HepG2 (cell line): Measurements from ENCODE around the gene SDC3. TPM values are rescaled to one million over a fixed set of nuclear protein-coding genes. Genes with fewer than 3 reads are reported as not detected.

ENCODE experiments used
- ATAC-seq: fragments of 200-7000 bp; cut with Tn5 transposase; 3 replicates; pipeline ENCODE4 v1.9.1; 2020; ENCODE audit warnings: mild to moderate bottlenecking, moderate library complexity
- BruUV-seq: library from RNA; stranded (reverse); fragments of 400-500 nt; replicated peaks from 2 replicates; lab custom pipeline; 2021; lab: Mats Ljungman, UMichigan
- CTCF ChIA-PET: fragments of 300-600 bp; formaldehyde crosslinking; extraction: SDS; loops from one replicate; lab custom pipeline; 2021; ENCODE audit warnings: low total read pairs, inconsistent platforms, low intra/inter-chr PET ratio; lab: Yijun Ruan, JAX
- POLR2A ChIA-PET: fragments of 350-600 bp; sonication (Branson Sonifier 250); formaldehyde crosslinking; loops from one replicate; lab custom pipeline; 2020; ENCODE audit warnings: antibody characterized with exemption, inconsistent platforms; lab: Yijun Ruan, JAX
- DNase-seq: peaks from one replicate; pipeline ENCODE4 v3.0.0-alpha.2; 2015; ENCODE audit warnings: low spot score
- FAIRE-seq: peaks from 3 replicates; lab custom pipeline; 2011; peaks lifted over from hg19 to GRCh38; lab: Jason Lieb, UNC
- H2AFZ ChIP-seq: one replicate; pipeline ENCODE4 v1.6.1; 2011; ENCODE audit warnings: low read length, inconsistent platforms
- H3K27ac ChIP-seq: fragments of 300-600 bp; 3 replicates; pipeline ENCODE4 v1.8.0; 2011; ENCODE audit warnings: mixed run types, mild to moderate bottlenecking, mixed read lengths, low read length, inconsistent platforms; ENCODE audit not compliant: insufficient read depth; ENCODE audit errors: extremely low read length
- H3K27me3 ChIP-seq, 2 experiments: fragments of 200-600 bp in 1 of 2; 2 replicates in 1 of 2; 3 replicates in 1 of 2; pipeline versions ENCODE4 v1.6.0 to v1.8.0; 2011; ENCODE audit warnings: low read length in 2 of 2, mild to moderate bottlenecking in 2 of 2, moderate library complexity in 2 of 2, inconsistent platforms in 1 of 2; ENCODE audit not compliant: insufficient read depth in 2 of 2, control insufficient read depth in 1 of 2
- H3K36me3 ChIP-seq, 2 experiments: fragments of 200-600 bp in 1 of 2; replicated peaks in 1 of 2; 2 replicates in 1 of 2; 3 replicates in 1 of 2; pipeline versions ENCODE4 v1.5.1 to v1.8.0; 2011; ENCODE audit warnings: low read length in 2 of 2, inconsistent platforms in 1 of 2; ENCODE audit not compliant: insufficient read depth in 2 of 2, control insufficient read depth in 1 of 2
- H3K4me1 ChIP-seq: 2 replicates; pipeline ENCODE4 v1.5.1; 2012; ENCODE audit warnings: low read length, inconsistent platforms; ENCODE audit not compliant: insufficient read depth
- H3K4me2 ChIP-seq: 2 replicates; pipeline ENCODE4 v1.6.0; 2011; ENCODE audit warnings: low read depth, low read length, inconsistent platforms
- H3K4me3 ChIP-seq, 3 experiments: fragments of 200-600 bp in 1 of 3; sonication (generic), shearing (Covaris generic) in 1 of 3; replicated peaks in 1 of 3; 2 replicates each; pipeline ENCODE4 v1.5.1; 2011 to 2016; ENCODE audit warnings: low read length in 3 of 3, inconsistent platforms in 2 of 3, low read depth in 2 of 3, mild to moderate bottlenecking in 2 of 3, control low read depth in 1 of 3, mixed read lengths in 1 of 3; ENCODE audit not compliant: insufficient read depth in 1 of 3
- H3K79me2 ChIP-seq: one replicate; pipeline ENCODE4 v1.6.1; 2011; ENCODE audit warnings: low read length, inconsistent platforms; ENCODE audit not compliant: insufficient read depth
- H3K9ac ChIP-seq: 2 replicates; pipeline ENCODE4 v1.6.0; 2011; ENCODE audit warnings: mild to moderate bottlenecking, low read depth, low read length, inconsistent platforms; ENCODE audit not compliant: insufficient read depth
- H3K9me3 ChIP-seq: 2 replicates; pipeline ENCODE4 v1.5.1; 2012; ENCODE audit warnings: mild to moderate bottlenecking, low read length
- H4K20me1 ChIP-seq: 2 replicates; pipeline ENCODE4 v1.6.0; 2011; ENCODE audit warnings: inconsistent platforms, mild to moderate bottlenecking, low read length, moderate library complexity; ENCODE audit not compliant: insufficient read depth
- CC2D1A ChIP-seq: sonication (generic); formaldehyde crosslinking; IDR thresholded peaks from 2 replicates; pipeline ENCODE4 v1.8.1; 2023; ENCODE audit warnings: mild to moderate bottlenecking, missing genetic modification reagents
- FOXK1 ChIP-seq: sonication (generic); formaldehyde crosslinking; IDR thresholded peaks from 2 replicates; pipeline ENCODE4 v1.4.0; 2020; ENCODE audit warnings: low read depth, missing genetic modification reagents, borderline replicate concordance
- GATAD2A ChIP-seq: IDR thresholded peaks from 2 replicates; pipeline ENCODE4 v1.6.1; 2016
- IRF2 ChIP-seq: IDR thresholded peaks from 2 replicates; pipeline ENCODE4 v1.6.1; 2018; ENCODE audit warnings: missing genetic modification reagents, missing compliant biosample characterization
- KMT2B ChIP-seq: IDR thresholded peaks from 2 replicates; pipeline ENCODE4 v1.6.1; 2016; ENCODE audit warnings: missing genetic modification reagents, missing compliant biosample characterization
- PHF8 ChIP-seq: sonication (generic); formaldehyde crosslinking; IDR thresholded peaks from 2 replicates; pipeline ENCODE4 v1.5.0; 2020; ENCODE audit warnings: missing genetic modification reagents
- RORA ChIP-seq: sonication (generic); formaldehyde crosslinking; IDR thresholded peaks from 2 replicates; pipeline ENCODE4 v1.5.0; 2020; ENCODE audit warnings: mild to moderate bottlenecking, missing genetic modification reagents, moderate library complexity
- TBP ChIP-seq: sonication (generic); formaldehyde crosslinking; IDR thresholded peaks from 2 replicates; pipeline ENCODE4 v1.5.0; 2020; ENCODE audit warnings: missing genetic modification reagents
- TBX2 ChIP-seq: sonication (generic); formaldehyde crosslinking; IDR thresholded peaks from 2 replicates; pipeline ENCODE4 v1.5.0; 2020; ENCODE audit warnings: missing genetic modification reagents, mild to moderate bottlenecking, borderline replicate concordance
- ZBTB4 ChIP-seq: sonication (generic); formaldehyde crosslinking; IDR thresholded peaks from 2 replicates; pipeline ENCODE4 v1.4.0; 2020; ENCODE audit warnings: missing genetic modification reagents, mild to moderate bottlenecking, borderline replicate concordance
- ZFP36L1 ChIP-seq: sonication (generic); formaldehyde crosslinking; IDR thresholded peaks from 2 replicates; pipeline ENCODE4 v1.8.0; 2022; ENCODE audit warnings: mild to moderate bottlenecking, missing genetic modification reagents, moderate library complexity
- ZFY ChIP-seq: sonication (generic); formaldehyde crosslinking; IDR thresholded peaks from 2 replicates; pipeline ENCODE4 v1.4.0; 2020; ENCODE audit warnings: missing genetic modification reagents
- ZNF646 ChIP-seq: sonication (generic); formaldehyde crosslinking; IDR thresholded peaks from 2 replicates; pipeline ENCODE4 v1.9.0; 2021; ENCODE audit warnings: mild to moderate bottlenecking, missing genetic modification reagents
- WGBS: methylation state at CpG from one replicate; pipeline ENCODE4 v1.1.6; 2017; ENCODE audit warnings: low lambda C conversion rate; 5-methylcytosine and 5-hydroxymethylcytosine counted together
- in situ Hi-C: cut with HindIII; loops from 2 replicates; pipeline ENCODE4 v1.10.0; 2017; ENCODE audit warnings: low pct_unique_long_range_greater_than_20kb; ENCODE audit not compliant: extremely low pct_ligation_motif_present
- intact Hi-C: fragments of 100-400 bp; cut with micrococcal nuclease; formaldehyde crosslinking; loops from one replicate; pipeline ENCODE4 v1.10.0; 2022; ENCODE audit not compliant: unreplicated experiment
- polyA plus RNA-seq, 8 experiments: library from polyadenylated mRNA; depleted of rRNA in 3 of 8; stranded (reverse) in 7 of 8; unstranded in 1 of 8; fragments of >200 nt; fragmentation: Illumina TruSeq in 4 of 8; extraction: Trizol in 4 of 8; gene quantifications; 2 replicates each; pipeline versions ENCODE4 v1.2.1 to v1.2.3, GENCODE V29; 2011 to 2016; ENCODE audit warnings: low read depth in 4 of 8, missing spikeins in 1 of 8, mixed read lengths in 1 of 8; ENCODE audit not compliant: insufficient read depth in 1 of 8
- total RNA-seq, 5 experiments: library from RNA; depleted of rRNA; stranded (reverse); fragments of >200 nt; fragmentation: Illumina TruSeq; extraction: Trizol; gene quantifications; 2 replicates each; pipeline ENCODE4 v1.2.3, GENCODE V29; 2016; ENCODE audit warnings: low read depth in 1 of 5

Gene SDC3
- total and polyA plus RNA-seq, 2 of the 13 experiments (the other 11 are each of a cell fraction or from before 2014, with no cell fraction given) = 0.49 to 0.84 TPM

GRCh38 chr1:30907481-30908315 is 860 bp downstream of the SDC3 start:
- H3K9me3 ChIP-seq = no peaks in the 10 kb centered on the region
- no peak overlapping the region for H2AFZ ChIP-seq
- ChIA-PET POLR2A (no interaction called here), CTCF (no interaction called here)
- in situ Hi-C loops (no loop called here), intact Hi-C loops (no loop called here)
- H3K79me2 ChIP-seq = no peaks in the 10 kb centered on the region
- no peaks in the 10 kb centered on the region for H4K20me1 ChIP-seq
- BruUV-seq = no TSS peak
- H3K4me3 ChIP-seq = peak overlapping the region in 1 of 3 experiments; percentile 28; a peak in 3 of 6 replicates
- no peak overlapping the region for H3K9ac ChIP-seq
- peak overlapping the region; percentile 7; the same call in 1 of the 2 replicates for H3K4me2 ChIP-seq
- FAIRE-seq (no peak), DNase-seq (no peak), ATAC-seq (no peak)
- H3K36me3 ChIP-seq = no peaks in the 10 kb centered on the region
- no peak overlapping the region for H3K27ac ChIP-seq
- peaks cover 5 to 45% of the 10 kb centered on the region in 2 experiments for H3K27me3 ChIP-seq
- peaks cover 24% of the 10 kb centered on the region for H3K4me1 ChIP-seq
- 51% methylated on average over 30 of the region's 47 CpGs for WGBS
- TF ChIP-seq KMT2B (CRISPR knock-in tag) (no peak), IRF2 (no peak), TBP (no peak), GATAD2A (CRISPR knock-in tag) (no peak), RORA (no peak), ZNF646 (CRISPR knock-in tag) (no peak), ZBTB4 (CRISPR knock-in tag) (no peak), CC2D1A (CRISPR knock-in tag) (no peak), FOXK1 (CRISPR knock-in tag) (no peak), ZFP36L1 (CRISPR knock-in tag) (no peak), TBX2 (no peak), PHF8 (CRISPR knock-in tag) (no peak), ZFY (CRISPR knock-in tag) (no peak)
